A673 (cell line): ENCODE measurements around the gene PCNT.

Source experiments
- EZH2 ChIP-seq: fragments of 200-600 bp; sonication (generic); IDR thresholded peaks from 2 replicates; pipeline ENCODE4 v1.6.1; 2017; ENCODE audit warnings: borderline replicate concordance, low read depth, mild to moderate bottlenecking, mixed read lengths, antibody characterized with exemption, low read length; ENCODE audit not compliant: poor library complexity, severe bottlenecking
- TF ChIP-seq, protein P1 (sequence below): fragments of 300-800, 200-600 bp; sonication (generic); conservative IDR thresholded peaks from 2 replicates; pipeline ENCODE4 v1.5.1; 2017; ENCODE audit warnings: low read depth, mild to moderate bottlenecking, antibody characterized with exemption, low read length, moderate library complexity, mixed read lengths

DNA sequence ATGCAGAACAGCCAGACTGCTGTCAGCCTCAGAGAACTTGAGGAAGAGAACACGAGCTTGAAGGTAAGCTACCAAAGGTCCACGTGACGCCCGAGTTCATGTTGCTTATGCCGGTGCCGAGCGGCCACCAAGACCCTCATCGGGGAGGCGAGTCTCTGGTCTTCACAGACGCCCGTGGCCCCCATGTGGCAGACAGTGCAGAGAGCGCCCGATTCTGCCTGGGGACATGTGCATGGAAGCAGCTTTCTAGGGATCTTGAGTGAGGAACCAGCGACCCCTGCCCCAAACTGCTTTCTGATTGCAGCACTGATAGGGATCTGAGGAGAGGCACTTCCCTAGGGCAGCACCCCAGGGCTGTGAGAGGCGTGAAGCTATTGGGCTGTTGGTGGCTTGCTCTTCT lies 78.5 kb downstream of the PCNT start:
- TF ChIP-seq, protein P1, sequence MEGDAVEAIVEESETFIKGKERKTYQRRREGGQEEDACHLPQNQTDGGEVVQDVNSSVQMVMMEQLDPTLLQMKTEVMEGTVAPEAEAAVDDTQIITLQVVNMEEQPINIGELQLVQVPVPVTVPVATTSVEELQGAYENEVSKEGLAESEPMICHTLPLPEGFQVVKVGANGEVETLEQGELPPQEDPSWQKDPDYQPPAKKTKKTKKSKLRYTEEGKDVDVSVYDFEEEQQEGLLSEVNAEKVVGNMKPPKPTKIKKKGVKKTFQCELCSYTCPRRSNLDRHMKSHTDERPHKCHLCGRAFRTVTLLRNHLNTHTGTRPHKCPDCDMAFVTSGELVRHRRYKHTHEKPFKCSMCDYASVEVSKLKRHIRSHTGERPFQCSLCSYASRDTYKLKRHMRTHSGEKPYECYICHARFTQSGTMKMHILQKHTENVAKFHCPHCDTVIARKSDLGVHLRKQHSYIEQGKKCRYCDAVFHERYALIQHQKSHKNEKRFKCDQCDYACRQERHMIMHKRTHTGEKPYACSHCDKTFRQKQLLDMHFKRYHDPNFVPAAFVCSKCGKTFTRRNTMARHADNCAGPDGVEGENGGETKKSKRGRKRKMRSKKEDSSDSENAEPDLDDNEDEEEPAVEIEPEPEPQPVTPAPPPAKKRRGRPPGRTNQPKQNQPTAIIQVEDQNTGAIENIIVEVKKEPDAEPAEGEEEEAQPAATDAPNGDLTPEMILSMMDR: no peak
- TF ChIP-seq EZH2: no peak
